ENCODE measurements around the gene OR10G7. TPM values are rescaled to one million over a fixed set of nuclear protein-coding genes. Genes with fewer than 3 reads are reported as not detected.
A peak's percentile ranks its signal among the peaks of the same experiment; 100 is the strongest.

Gene OR10G7
- total RNA-seq, result not detected in 2 replicates

- H3K27me3 ChIP-seq (ENCODE audit: control insufficient read depth, insufficient read depth, low read length), result no peaks in the 10 kb centered on the region
- TF ChIP-seq CTCF (IDR thresholded peaks at IDR 0.05; ENCODE audit: insufficient read depth, low read length, severe bottlenecking), result no peak
- no peak for FAIRE-seq
Observed at GRCh38 chr11:124041254-124041653, at the start of gene OR10G7. OR10G7 (minus strand) TSS chr11:124041325; CDS start chr11:124039001, 2,324 bp downstream.

DNA sequence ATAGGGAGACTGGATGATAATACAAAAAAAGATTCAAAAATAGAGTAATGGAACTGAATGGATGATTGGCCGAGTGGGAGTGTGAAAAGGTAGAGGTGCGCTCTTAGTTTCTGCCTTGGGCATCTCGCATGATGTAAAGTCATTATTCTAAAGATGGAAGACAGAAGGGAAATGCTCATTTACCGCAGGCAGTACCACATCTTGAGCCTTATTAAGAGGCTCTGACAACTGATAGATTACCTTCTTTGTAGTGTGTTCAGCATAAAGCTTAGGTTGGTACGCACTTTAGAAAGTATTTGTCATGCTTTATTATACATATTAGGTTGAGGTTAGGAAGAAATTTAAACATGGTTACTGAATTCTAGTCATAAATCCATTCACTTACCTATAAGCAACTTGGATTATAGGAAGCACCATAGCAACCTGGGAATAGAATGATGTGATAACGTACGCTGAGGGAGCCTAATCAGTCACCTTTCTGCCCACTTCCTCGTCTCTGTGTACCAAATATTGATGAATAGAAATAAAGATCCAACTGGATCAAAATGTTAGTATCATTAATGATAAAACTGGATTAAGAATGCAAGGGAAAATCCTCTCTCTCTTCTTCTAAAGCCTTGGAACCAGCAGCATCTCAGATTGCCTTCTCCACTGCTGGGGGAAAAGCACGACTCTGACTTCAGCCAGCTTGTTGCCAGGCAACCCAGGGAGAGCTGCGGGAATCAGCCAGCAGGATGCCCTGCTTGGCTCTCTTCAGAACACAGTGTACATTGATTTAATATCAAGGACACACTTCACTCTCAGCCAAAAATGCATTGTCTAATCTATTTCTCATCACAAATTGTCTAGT is 45.1 kb upstream of the OR10G7 start:
- DNase-seq (ENCODE audit: low read depth), result no peak
- Histone ChIP-seq H3K4me3 (ENCODE audit: low read depth, low read length) (no peak overlapping the region), H3K27me3 (ENCODE audit: control insufficient read depth, insufficient read depth, low read length) (no peaks in the 10 kb centered on the region), H3K36me3 (ENCODE audit: control insufficient read depth, insufficient read depth, low read length) (no peaks in the 10 kb centered on the region)
- FAIRE-seq, result no peak
- TF ChIP-seq CTCF (IDR thresholded peaks at IDR 0.05; ENCODE audit: insufficient read depth, low read length, severe bottlenecking), result no peak

More at GRCh38 chr11:124041254-124041653, at the start of gene OR10G7:
- Histone ChIP-seq H3K4me3 (ENCODE audit: low read depth, low read length) (no peak within 1 kb of the TSS), H3K36me3 (ENCODE audit: control insufficient read depth, insufficient read depth, low read length) (no peaks in the 10 kb centered on the region)
- DNase-seq (ENCODE audit: low read depth), result no peak

DNA sequence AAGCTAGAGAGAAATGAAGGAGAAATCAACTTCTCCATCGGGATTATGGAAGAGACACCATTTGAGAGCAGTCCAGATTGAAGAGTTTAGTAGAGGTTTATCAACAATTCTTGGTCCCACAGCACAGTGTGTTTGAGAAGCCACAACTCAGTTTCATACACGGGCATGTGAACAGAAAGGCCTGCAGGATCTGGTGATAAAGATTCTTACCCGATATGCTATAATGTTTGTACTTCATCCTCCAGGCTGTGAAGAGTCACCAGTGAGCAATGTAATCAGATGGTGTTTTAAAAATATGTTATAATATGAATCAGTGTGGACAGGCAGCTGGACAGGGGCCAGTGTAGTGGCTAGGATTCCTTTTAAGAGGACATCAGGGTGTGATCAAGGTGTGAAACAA is 44.5 kb upstream of the OR10G7 start:
- H3K36me3 ChIP-seq (ENCODE audit: control insufficient read depth, insufficient read depth, low read length), result no peaks in the 10 kb centered on the region
- H3K27me3 ChIP-seq (ENCODE audit: control insufficient read depth, insufficient read depth, low read length), result no peaks in the 10 kb centered on the region
- DNase-seq (ENCODE audit: low read depth), result peak; percentile 73
- TF ChIP-seq CTCF (IDR thresholded peaks at IDR 0.05; ENCODE audit: insufficient read depth, low read length, severe bottlenecking), result no peak
- FAIRE-seq, result no peak
- no peak overlapping the region for H3K4me3 ChIP-seq (ENCODE audit: low read depth, low read length)

DNA sequence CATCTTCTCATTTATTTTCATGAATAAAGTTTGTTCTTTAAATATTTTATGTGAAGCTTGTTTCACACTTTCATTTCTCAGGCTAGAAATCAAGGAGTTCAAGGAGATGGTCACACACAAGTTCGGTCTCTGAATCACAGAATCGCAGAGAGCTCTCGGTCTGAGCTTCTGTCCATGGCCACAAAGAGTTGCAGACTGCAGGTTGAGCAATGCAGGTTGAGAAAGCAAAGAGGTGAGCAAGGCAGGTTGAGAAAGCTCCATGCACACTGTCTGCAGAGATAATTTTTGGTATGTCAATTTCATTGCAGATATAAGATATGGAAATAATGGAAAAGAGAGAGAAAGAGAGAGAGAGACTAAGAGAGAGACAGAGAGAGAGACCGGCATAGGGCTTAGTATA is 41.2 kb upstream of the OR10G7 start:
- FAIRE-seq (no peak), DNase-seq (ENCODE audit: low read depth) (peak; percentile 29)
- Histone ChIP-seq H3K4me3 (ENCODE audit: low read depth, low read length) (no peak overlapping the region), H3K27me3 (ENCODE audit: control insufficient read depth, insufficient read depth, low read length) (no peaks in the 10 kb centered on the region), H3K36me3 (ENCODE audit: control insufficient read depth, insufficient read depth, low read length) (no peaks in the 10 kb centered on the region)
- TF ChIP-seq CTCF (IDR thresholded peaks at IDR 0.05; ENCODE audit: insufficient read depth, low read length, severe bottlenecking), result no peak

GRCh38 chr11:124081483-124081882 is 40.4 kb upstream of the OR10G7 start:
- Histone ChIP-seq H3K27me3 (ENCODE audit: control insufficient read depth, insufficient read depth, low read length) (no peaks in the 10 kb centered on the region), H3K36me3 (ENCODE audit: control insufficient read depth, insufficient read depth, low read length) (no peaks in the 10 kb centered on the region), H3K4me3 (ENCODE audit: low read depth, low read length) (no peak overlapping the region)
- FAIRE-seq, result no peak
- TF ChIP-seq CTCF (IDR thresholded peaks at IDR 0.05; ENCODE audit: insufficient read depth, low read length, severe bottlenecking), result no peak
- DNase-seq (ENCODE audit: low read depth), result peak; percentile 43
